Keratinocyte (primary cell): ENCODE results near the gene GOLGA6A. TPM values are rescaled to one million over a fixed set of nuclear protein-coding genes. Genes with fewer than 3 reads are reported as not detected.
"Not testable (repeated sequence)": the region's sequence is repeated elsewhere in the genome, so short reads cannot be mapped to it uniquely, and the experiment has no call there.

Experiments
- DNase-seq: peaks from one replicate; pipeline ENCODE4 v3.0.0-alpha.2; 2011; ENCODE audit warnings: low read depth, missing footprints, low spot score
- FAIRE-seq: peaks from 2 replicates; lab custom pipeline; 2011; peaks lifted over from hg19 to GRCh38; lab: Jason Lieb, UNC
- H2AFZ ChIP-seq: 2 replicates; pipeline ENCODE4 v1.6.0; 2012; ENCODE audit warnings: low read length, control low read depth, inconsistent platforms; ENCODE audit not compliant: control insufficient read depth
- H3K27ac ChIP-seq: 2 replicates; pipeline ENCODE4 v1.5.1; 2011; ENCODE audit warnings: low read length; ENCODE audit not compliant: control insufficient read depth, insufficient read depth
- H3K27me3 ChIP-seq: 3 replicates; pipeline ENCODE4 v1.6.0; 2011; ENCODE audit warnings: low read length; ENCODE audit not compliant: control insufficient read depth, insufficient read depth; ENCODE audit errors: extremely low read depth
- H3K36me3 ChIP-seq, 2 experiments: 2 replicates in 1 of 2; 3 replicates in 1 of 2; pipeline ENCODE4 v1.5.1; 2011; ENCODE audit warnings: low read length in 2 of 2, mild to moderate bottlenecking in 1 of 2; ENCODE audit not compliant: control insufficient read depth in 2 of 2, insufficient read depth in 2 of 2; ENCODE audit errors: extremely low read depth in 1 of 2
- H3K4me1 ChIP-seq: 3 replicates; pipeline ENCODE4 v1.5.1; 2011; ENCODE audit warnings: low read length; ENCODE audit not compliant: control insufficient read depth, insufficient read depth; ENCODE audit errors: extremely low read depth
- H3K4me2 ChIP-seq: 3 replicates; pipeline ENCODE4 v1.6.0; 2011; ENCODE audit warnings: low read depth, low read length; ENCODE audit not compliant: control insufficient read depth, insufficient read depth; ENCODE audit errors: extremely low read depth
- H3K4me3 ChIP-seq, 3 experiments: fragments of 200-600 bp in 1 of 3; sonication (generic) in 1 of 3; 2 replicates in 2 of 3; 3 replicates in 1 of 3; pipeline ENCODE4 v1.5.1; 2011 to 2016; ENCODE audit warnings: low read length in 3 of 3, mild to moderate bottlenecking in 3 of 3, control low read depth in 2 of 3, inconsistent platforms in 1 of 3, low read depth in 1 of 3, mixed read lengths in 1 of 3, mixed run types in 1 of 3, moderate library complexity in 1 of 3; ENCODE audit not compliant: control insufficient read depth in 2 of 3, insufficient read depth in 2 of 3; ENCODE audit errors: extremely low read depth in 1 of 3
- H3K79me2 ChIP-seq: 2 replicates; pipeline ENCODE4 v1.6.0; 2012; ENCODE audit warnings: low read length; ENCODE audit not compliant: control insufficient read depth, insufficient read depth
- H3K9ac ChIP-seq: 3 replicates; pipeline ENCODE4 v1.6.0; 2011; ENCODE audit warnings: low read length; ENCODE audit not compliant: control insufficient read depth, insufficient read depth; ENCODE audit errors: extremely low read depth
- H3K9me1 ChIP-seq: 3 replicates; pipeline ENCODE4 v1.6.0; 2011; ENCODE audit warnings: low read length; ENCODE audit not compliant: control insufficient read depth, insufficient read depth; ENCODE audit errors: extremely low read depth
- H3K9me3 ChIP-seq: 2 replicates; pipeline ENCODE4 v1.5.1; 2012; ENCODE audit warnings: low read depth, low read length; ENCODE audit not compliant: control insufficient read depth
- H4K20me1 ChIP-seq: 3 replicates; pipeline ENCODE4 v1.6.0; 2011; ENCODE audit warnings: low read length; ENCODE audit not compliant: control insufficient read depth, insufficient read depth; ENCODE audit errors: extremely low read depth
- EZH2 ChIP-seq: IDR thresholded peaks from one replicate; pipeline ENCODE4 v1.6.1; 2012; ENCODE audit warnings: inconsistent platforms, mild to moderate bottlenecking, low read length, moderate library complexity
- dilution Hi-C: fragments of 300-500 bp; cut with MboI; formaldehyde crosslinking; loops from one replicate; pipeline ENCODE4 v1.7.0; 2020; ENCODE audit warnings: low sequenced_read_pairs; ENCODE audit not compliant: extremely low pct_ligation_motif_present
- polyA plus RNA-seq, 5 experiments: library from polyadenylated mRNA; depleted of rRNA in 3 of 5; stranded (reverse) in 3 of 5; stranded (forward) in 1 of 5; unstranded in 1 of 5; fragments of >200 nt; gene quantifications; 1 replicate in 1 of 5; 2 replicates in 3 of 5; 3 replicates in 1 of 5; pipeline versions ENCODE4 v1.2.1 to v1.2.3, GENCODE V29; 2011 to 2012; ENCODE audit warnings: missing spikeins in 2 of 5, low read depth in 1 of 5, low replicate concordance in 1 of 5
- TF ChIP-seq, protein P1 (sequence below), 3 experiments: IDR thresholded peaks in 1 of 3; conservative IDR thresholded peaks in 1 of 3; optimal IDR thresholded peaks in 1 of 3; 2 replicates in 2 of 3; 3 replicates in 1 of 3; pipeline versions ENCODE3 to v1.5.1; 2011; ENCODE audit warnings: low read length in 3 of 3, mild to moderate bottlenecking in 3 of 3, moderate library complexity in 2 of 3, control low read depth in 1 of 3, inconsistent platforms in 1 of 3; ENCODE audit not compliant: insufficient read depth in 2 of 3; ENCODE audit errors: extremely low read depth in 1 of 3

The GOLGA6A gene
- polyA plus RNA-seq, 1 donor (not counting 4 experiments of a cell fraction or from before 2014, with no cell fraction given), result not detected

DNA sequence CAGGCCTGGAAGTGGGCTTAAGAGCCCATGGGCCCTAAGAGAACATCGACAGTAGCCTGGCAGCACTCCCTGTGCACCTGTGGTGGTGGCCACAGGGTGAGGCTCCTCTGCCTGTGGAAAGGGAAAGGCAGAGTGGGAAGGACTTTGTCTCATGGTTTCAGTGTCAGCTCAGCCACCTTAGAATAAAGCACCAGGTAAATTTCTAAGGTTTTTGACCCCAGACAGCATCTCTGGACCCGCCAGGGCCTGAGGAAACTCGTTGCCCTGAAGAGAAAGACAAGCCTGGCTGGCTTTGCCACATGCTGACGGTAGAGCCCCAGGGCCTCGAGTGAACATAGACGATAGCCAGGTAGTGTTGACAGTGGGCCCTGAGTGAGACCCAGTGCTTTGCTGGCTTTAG is 22.1 kb downstream of the GOLGA6A start:
- H3K27ac ChIP-seq, result no peak overlapping the region
- H3K4me1 ChIP-seq, result no peaks in the 10 kb centered on the region
- no peaks in the 10 kb centered on the region for H3K9me1 ChIP-seq
- H4K20me1 ChIP-seq, result no peaks in the 10 kb centered on the region
- no peaks in the 10 kb centered on the region for H3K79me2 ChIP-seq
- no peak overlapping the region for H3K9ac ChIP-seq
- no peaks in the 10 kb centered on the region for H3K36me3 ChIP-seq
- dilution Hi-C loops, result no loop called here
- H3K4me3 ChIP-seq, result no peak overlapping the region
- H3K4me2 ChIP-seq, result no peak overlapping the region
- peaks cover 2% of the 10 kb centered on the region for H3K9me3 ChIP-seq
- H3K27me3 ChIP-seq, result no peaks in the 10 kb centered on the region
- DNase-seq, result no peak
- H2AFZ ChIP-seq, result no peak overlapping the region
- FAIRE-seq, result no peak
- TF ChIP-seq EZH2, result no peak
- TF ChIP-seq, protein P1, sequence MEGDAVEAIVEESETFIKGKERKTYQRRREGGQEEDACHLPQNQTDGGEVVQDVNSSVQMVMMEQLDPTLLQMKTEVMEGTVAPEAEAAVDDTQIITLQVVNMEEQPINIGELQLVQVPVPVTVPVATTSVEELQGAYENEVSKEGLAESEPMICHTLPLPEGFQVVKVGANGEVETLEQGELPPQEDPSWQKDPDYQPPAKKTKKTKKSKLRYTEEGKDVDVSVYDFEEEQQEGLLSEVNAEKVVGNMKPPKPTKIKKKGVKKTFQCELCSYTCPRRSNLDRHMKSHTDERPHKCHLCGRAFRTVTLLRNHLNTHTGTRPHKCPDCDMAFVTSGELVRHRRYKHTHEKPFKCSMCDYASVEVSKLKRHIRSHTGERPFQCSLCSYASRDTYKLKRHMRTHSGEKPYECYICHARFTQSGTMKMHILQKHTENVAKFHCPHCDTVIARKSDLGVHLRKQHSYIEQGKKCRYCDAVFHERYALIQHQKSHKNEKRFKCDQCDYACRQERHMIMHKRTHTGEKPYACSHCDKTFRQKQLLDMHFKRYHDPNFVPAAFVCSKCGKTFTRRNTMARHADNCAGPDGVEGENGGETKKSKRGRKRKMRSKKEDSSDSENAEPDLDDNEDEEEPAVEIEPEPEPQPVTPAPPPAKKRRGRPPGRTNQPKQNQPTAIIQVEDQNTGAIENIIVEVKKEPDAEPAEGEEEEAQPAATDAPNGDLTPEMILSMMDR (optimal IDR thresholded peaks at IDR 0.05 in 1 of 3, IDR thresholded peaks at IDR 0.05 in 1 of 3, conservative IDR thresholded peaks at IDR 0.05 in 1 of 3; ENCODE audit: extremely low read depth in 1 of 3, insufficient read depth in 2 of 3, low read length in 3 of 3), result no peak

DNA sequence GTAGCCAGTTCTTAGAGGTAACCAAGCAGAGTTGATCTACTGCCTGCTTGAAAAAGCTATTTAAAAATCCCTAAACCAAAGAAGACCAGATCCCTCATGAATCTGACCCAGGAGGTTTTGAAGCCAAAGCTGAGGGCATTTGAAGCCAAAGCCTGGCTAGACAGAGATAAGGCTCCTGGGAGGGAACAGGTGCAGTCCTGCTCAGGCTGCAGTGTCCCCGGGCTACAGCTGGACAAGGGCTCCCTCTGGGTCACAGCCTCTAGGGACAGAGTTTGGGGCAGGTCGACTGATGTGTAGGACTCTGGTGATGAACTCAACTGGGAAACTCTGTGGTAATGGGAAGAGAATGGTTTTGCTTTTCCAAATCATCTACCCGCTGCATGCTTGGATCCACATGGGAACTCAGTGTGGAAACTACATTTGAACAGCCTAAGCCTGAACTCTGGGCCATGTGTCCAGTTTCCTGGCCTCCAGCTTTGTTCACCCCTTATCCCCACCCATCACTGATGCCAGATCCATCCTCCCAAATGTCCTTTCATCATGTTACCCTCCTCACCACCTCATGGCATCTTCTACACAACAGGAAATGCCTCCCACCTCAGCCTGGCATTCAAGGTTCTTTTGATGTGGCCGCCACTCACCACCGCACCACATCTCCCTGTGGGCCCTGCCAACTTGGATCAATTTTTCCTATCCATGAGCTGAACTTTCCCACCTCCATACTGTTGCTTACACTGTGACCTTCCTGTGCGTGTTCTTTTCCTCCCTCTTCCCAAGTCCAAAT is 23.1 kb downstream of the GOLGA6A start:
- H3K4me2 ChIP-seq, H3K4me3 ChIP-seq, H2AFZ ChIP-seq, FAIRE-seq, H4K20me1 ChIP-seq, dilution Hi-C loops, H3K27me3 ChIP-seq, H3K36me3 ChIP-seq, H3K9me1 ChIP-seq, H3K4me1 ChIP-seq, H3K27ac ChIP-seq, DNase-seq, H3K79me2 ChIP-seq, H3K9me3 ChIP-seq, H3K9ac ChIP-seq: not testable (repeated sequence)

DNA sequence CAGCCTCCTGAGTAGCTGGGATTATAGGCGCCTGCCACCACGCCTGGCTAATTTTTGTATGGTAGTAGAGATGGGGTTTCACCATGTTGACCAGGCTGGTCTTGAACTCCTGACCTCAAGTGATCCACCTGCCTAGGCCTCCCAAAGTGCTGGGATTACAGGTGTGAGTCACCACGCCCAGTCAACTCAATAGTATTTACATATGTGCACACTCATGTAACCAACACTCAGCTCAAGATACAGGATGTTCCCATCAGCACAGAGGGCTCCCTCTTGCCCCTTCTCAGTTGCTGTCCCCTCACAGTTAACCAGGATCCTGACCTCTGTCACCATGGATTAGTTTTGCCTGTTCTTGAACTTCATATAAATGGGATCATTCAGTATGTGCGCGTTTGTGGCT is 26.0 kb downstream of the GOLGA6A start:
- H3K79me2 ChIP-seq, H3K4me1 ChIP-seq, H3K9me3 ChIP-seq, dilution Hi-C loops, H3K9ac ChIP-seq, H2AFZ ChIP-seq, H3K27ac ChIP-seq, H3K36me3 ChIP-seq, H3K27me3 ChIP-seq, H3K9me1 ChIP-seq, H4K20me1 ChIP-seq, H3K4me2 ChIP-seq, DNase-seq, FAIRE-seq, H3K4me3 ChIP-seq: not testable (repeated sequence)
